MM.1S (cell line): ENCODE measurements around the gene TARP.

Source experiments
- EZH2 ChIP-seq: fragments of 300-600 bp; sonication (generic); optimal IDR thresholded peaks from 2 replicates; pipeline ENCODE3; 2017; ENCODE audit warnings: low read depth, mild to moderate bottlenecking, antibody characterized with exemption, low read length, mixed read lengths
- TF ChIP-seq, protein P1 (sequence below): fragments of 300-600 bp; sonication (generic); IDR thresholded peaks from 2 replicates; pipeline ENCODE4 v1.5.1; 2016; ENCODE audit warnings: antibody characterized with exemption, low read length, mixed read lengths

DNA sequence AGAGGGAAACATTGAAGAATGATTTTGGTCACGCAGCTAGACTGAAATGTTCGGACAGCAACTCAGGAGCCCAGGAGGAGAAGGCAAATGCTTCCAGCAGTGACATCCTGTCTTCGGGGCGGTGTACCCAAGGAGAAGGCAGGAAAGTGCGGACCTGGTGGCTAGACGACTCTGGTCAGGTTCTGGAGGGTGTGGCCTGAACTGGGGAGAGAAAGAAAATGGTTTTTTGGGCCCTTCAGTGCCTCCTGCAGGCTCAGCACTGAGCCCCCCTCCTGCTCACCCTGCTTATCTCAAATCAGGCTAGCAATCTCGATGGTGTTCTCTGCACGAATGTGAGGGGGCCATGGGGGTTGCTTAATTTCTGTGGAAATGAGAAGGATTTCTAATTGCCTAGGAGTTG, 26.7 kb upstream of the TARP start:
- TF ChIP-seq, protein P1, sequence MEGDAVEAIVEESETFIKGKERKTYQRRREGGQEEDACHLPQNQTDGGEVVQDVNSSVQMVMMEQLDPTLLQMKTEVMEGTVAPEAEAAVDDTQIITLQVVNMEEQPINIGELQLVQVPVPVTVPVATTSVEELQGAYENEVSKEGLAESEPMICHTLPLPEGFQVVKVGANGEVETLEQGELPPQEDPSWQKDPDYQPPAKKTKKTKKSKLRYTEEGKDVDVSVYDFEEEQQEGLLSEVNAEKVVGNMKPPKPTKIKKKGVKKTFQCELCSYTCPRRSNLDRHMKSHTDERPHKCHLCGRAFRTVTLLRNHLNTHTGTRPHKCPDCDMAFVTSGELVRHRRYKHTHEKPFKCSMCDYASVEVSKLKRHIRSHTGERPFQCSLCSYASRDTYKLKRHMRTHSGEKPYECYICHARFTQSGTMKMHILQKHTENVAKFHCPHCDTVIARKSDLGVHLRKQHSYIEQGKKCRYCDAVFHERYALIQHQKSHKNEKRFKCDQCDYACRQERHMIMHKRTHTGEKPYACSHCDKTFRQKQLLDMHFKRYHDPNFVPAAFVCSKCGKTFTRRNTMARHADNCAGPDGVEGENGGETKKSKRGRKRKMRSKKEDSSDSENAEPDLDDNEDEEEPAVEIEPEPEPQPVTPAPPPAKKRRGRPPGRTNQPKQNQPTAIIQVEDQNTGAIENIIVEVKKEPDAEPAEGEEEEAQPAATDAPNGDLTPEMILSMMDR = no peak
- TF ChIP-seq EZH2 = no peak
